Measurements from ENCODE around the gene ZNF106.

Gene ZNF106

DNA sequence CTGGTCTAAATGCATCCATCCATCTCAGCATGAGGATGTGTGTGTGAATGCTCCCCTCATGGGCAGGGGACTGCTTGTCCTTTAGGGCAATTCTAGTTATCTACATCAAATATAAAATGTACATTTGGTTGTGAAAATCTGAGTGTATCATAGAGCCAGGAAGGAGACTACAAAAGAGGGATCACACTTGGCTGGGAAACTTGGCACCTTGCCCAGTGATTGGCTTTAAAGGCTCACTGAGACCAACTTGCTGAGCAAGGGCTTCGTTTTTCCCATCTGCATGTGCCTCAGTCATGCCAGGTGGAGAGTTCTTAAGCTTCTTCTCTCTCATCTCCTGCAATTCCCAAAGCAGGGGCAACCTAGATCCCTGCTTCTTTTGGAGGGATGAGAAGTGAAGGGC, 126.4 kb downstream of the ZNF106 start:
- DNase-seq = no peak

DNA sequence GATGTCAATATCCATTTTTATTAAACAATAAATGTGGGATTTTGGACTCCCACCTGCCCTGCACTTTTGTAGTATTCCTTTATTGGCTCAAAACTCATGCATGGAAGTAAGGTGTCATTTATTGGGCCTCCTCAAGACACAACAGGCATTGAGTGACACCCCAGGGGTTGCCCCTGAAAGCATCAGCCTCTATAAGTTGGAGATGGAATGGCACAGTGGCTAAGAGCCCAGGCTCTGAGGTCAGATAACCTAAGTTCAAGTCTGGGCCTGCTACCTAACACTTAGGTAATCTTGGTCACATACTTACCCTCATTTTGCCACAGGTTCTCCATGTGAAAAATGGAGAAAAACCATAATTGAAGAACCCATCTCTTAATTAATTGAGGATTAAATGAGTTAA, 127.0 kb downstream of the ZNF106 start:
- DNase-seq = no peak

DNA sequence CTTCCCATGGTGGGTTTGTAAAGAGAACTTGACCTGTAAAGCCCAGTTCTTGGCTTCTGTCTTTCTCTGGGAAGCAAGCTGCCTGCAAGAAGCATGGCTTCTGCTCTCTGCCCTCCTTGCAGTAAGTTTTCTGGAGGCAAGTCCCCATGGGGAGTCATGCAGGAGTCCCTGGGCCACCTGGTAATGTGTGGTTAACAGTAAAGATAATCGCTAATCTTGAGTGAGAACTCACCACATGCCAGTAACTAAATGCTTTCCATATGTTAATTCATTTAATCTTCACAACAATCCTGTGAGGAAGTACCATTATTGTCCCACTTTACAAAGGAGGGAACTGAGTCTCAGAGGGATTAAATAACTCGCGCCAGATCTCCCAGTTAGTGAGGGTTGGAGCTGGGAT, 127.5 kb downstream of the ZNF106 start:
- DNase-seq = no peak

Data from T-helper 9 cell (primary cell).